GM19455 (cell line): ENCODE data around the gene C16orf90.
"Not testable (repeated sequence)": the region's sequence is repeated elsewhere in the genome, so short reads cannot be mapped to it uniquely, and the experiment has no call there.

ENCODE experiments used
- ATAC-seq: cut with Tn5 transposase; IDR thresholded peaks from one replicate; pipeline ENCODE4 v1.9.1; 2021; ENCODE audit not compliant: unreplicated experiment

C16orf90 gene

DNA sequence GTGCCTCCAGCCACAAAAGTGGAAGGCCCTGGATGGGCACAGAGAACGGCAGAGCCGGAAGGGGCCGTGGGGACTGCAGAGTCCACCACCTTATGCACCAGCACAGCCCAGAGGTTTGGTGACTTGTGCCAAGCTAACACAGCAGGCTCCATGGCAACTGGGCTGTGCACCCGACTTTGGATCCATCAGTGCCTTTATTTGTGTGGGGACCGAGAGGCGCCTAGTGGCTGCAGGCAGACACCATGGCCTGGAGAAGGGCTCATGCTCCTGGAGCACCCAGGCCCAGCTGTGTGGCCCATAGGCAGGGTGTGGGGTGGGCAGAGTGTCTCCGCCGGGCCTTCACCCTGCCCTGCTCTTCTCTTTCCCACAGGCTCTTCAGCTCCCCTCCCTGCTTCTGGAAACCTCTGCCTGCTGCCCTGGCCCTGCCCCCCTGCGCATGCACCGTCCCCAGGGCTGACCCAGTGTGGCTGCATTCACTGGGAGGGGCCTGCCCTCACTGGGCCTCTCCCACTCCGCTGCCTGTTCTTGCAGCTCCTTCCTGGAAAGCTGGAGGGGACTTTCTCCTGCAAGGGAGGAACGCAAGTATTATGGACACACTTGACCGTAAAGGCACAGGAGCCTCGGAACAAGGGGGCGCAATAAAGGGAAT, 10.1 kb downstream of the C16orf90 start:
- no peak for ATAC-seq

DNA sequence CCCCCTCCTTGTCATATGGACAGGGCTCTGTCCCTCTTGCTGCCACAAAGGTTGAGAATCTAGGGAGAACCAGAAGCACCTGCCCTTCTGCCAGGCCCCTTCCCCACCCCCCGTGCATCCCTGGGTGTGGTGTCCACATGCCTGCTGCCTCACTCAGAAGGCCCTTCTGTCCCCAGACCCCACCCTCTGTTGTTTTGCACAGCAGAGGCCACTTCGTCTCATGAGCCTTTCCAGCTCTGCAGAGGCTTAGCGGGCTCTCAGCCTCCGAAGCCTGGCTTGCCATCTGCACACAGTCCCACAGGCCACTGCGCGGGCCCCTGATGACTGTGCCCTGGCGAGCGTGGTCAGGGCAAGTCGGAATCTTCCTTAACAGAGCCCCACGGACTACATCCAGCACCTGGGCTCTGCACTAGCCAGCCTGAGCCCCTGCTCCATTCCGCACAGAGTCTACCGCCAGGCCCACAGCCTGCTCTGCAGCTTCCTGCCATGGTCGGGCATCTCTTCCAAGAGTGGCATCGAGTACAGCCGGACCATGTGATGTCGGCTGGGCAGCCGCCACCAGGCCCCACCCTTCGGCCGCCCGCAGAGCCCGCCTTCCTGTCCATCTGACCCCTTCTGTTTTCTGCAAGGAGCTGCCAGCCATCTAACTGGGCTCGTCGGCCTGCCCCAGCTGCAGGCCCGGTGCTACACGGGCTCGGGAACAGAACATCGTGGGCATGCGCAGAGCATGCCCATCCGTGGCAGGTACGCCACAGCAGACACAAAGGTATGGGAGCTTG, 10.8 kb downstream of the C16orf90 start:
- ATAC-seq: no peak

DNA sequence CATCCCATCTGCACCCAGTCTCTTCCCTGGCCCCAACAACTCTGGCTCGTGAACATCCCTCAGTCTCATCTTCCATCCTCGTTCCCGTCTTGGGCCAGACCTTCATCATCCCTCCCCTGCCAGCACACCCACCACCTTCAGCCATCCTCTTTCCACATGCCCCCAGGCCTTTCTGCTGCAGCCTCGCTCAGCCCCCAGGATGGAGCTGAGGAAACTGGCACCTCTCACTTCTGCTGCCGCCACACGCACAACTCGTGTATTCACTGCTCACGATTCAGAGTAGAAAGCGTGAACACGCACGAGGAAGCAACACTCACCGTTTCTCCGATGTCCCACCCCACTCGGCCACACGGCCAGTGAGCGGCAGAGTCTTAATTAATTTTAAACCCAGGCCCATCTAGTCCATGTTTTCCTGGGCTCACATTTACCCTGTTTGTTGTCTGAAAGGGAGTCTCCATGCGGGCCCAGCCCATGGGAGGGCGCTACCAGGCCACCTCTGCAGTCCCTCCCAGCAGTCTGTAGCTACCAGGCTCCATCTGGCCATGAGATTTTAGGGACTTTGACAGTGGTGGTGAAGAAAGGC, 12.5 kb downstream of the C16orf90 start:
- ATAC-seq: no peak

DNA sequence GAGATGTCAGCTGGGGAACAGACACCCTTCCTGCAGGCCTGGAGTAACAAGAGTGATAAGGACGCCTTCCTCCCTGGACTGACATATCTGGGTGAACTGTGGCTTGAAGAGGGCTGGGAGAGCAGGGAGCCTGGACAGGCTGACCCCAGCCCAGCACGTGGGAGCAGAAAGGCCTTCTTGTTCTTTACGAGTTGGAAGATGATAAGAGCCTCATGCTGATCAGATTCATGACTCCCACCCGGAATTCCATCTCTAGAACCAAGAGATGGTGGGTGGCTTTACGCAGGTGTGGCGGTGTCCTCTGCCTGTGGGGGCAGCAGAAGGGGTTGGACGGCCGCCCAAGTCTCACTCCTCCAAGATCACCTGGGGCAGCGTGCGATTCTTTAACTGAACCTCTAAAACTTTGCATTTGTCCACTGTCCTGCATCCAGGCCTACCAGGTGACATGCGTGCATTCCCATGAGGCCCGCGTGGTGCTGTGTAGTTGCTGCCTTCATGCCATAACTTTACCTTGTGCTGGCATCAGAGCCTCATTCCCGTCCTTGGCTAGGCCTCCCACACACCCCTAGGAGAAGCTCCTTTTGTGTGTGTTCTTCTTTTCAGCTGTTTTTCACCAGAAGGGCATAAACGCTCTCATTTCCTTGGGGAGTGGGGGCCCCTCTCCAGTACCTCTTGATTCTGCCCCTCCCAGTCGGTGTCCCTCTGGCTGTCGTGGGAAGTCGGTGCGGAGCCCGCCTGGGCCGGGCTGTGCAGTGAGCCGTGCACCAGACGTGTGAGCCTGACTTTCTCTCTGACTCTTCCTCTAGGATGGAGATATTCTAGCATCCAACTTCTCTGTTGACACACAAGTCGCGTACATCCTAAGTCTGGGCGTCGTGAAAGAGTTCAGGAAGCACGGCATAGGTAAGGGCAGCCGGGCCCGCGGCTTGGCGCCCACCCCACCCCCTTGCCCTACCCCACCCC, 13.3 kb downstream of the C16orf90 start:
- no peak for ATAC-seq

DNA sequence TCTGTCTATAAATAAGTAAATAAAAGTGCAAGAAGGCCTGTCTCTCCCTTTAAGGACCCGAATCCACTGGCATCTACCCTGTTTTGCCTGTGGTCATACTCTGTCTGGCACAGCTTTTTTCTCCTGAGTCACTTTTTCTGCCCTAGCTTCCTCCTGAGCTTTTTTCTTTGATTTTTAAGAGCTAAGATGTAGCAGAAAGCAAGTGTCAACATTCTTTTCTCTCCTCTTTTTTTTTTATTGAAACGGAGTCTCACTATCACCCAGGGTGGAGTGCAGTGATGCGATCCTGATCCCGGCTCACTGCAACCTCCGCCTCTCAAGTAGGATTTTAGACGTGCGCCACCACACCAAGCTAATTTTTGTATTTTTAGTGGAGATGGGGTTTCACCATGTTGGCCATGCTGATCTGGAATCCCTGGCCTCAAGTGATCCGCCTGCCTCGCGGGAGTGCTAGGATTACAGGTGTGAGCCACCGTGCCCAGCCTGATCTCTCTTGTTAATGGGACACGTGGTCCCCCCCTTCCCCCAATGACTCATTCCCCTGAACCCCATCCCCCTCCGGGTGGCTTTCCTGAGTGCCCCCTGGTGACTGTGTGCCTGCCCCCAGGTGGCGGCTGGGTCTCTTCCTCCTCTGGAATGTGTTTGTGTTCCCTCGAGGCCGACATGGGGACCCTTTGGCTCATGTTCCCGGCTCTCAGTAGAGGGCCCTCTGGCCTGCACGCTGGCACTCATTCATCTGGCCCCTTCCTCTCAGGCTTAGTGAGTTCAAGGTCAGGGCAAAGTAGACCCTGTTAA, 14.2 kb downstream of the C16orf90 start:
- no peak for ATAC-seq

DNA sequence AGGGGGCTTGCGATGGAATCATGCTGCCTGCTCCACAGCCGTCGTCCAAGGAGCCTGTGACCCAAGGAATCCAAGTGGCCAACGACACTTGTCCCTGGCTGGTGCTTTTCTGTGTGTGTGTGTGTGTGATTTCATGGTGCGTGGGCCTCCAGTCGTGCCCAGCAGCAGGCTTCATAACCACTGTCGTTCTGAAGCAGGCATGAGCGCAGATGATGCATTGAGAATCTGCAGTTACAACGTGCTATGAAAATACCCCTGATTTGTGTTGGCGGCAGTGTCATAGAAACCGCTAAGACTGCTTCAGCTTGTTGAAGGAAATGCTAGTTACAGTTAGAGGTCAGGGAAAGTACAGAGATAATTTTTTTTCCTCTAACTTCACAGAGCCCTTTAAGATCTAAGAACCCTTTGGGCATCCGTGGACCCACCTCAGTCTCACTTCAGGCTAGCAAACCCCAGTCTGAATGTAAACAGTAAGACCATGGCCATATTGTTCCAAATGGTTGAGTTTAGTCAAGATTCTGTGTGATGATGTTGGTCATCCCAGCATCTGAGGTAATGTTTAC, 15.6 kb downstream of the C16orf90 start:
- ATAC-seq: no peak

DNA sequence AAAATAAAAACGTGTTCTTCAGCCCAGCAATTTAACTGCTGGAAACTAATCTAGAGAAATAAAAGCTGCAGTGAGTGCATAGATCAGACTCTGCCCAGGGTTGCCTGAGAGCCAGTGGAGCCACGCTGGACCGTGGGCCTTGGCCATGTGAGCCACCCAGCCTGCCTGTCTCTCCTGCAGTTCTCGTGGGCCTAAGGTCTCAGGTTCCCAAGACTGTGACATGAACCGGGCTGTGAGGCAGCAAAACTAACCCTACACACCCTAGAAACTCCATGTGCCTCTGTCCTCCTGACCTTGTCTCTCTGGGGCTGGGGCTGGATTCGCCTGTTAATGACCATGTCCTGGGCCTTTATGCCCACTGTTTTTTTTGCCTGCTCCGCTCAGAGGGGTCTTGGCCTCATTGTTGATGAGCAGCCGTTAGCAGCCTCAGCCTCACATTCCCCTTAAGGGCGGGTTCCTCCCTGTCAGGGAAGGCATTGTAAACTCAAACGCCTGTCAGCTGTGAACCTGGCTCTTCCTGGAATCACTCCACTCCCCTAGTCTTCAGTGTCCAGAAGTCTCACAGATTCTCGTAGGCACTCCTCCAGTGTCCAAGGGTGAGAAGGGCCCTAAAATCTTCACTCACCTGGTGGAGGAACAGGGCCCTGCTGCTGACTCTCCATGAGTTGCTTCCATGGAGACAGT, 16.9 kb downstream of the C16orf90 start:
- ATAC-seq: no peak

DNA sequence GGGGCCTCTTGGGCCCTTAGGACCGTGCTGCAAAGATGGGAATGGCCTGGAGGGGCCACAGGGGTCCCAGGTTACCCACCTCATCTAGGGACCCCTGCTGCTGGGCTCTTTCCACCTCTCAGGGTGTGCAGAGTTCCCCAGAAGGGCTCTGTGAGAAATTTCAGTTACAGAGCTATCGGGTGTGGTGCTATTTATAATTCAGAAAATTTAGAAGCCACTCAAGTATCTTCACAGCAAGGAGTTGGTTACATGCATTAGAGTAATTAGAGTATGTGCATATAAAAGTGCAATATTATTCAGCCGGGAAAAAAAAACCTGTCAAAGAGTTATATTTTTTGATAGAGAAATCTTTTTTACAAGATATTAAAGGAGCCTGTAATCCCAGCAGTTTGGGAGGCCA, 18.9 kb downstream of the C16orf90 start:
- no peak for ATAC-seq

DNA sequence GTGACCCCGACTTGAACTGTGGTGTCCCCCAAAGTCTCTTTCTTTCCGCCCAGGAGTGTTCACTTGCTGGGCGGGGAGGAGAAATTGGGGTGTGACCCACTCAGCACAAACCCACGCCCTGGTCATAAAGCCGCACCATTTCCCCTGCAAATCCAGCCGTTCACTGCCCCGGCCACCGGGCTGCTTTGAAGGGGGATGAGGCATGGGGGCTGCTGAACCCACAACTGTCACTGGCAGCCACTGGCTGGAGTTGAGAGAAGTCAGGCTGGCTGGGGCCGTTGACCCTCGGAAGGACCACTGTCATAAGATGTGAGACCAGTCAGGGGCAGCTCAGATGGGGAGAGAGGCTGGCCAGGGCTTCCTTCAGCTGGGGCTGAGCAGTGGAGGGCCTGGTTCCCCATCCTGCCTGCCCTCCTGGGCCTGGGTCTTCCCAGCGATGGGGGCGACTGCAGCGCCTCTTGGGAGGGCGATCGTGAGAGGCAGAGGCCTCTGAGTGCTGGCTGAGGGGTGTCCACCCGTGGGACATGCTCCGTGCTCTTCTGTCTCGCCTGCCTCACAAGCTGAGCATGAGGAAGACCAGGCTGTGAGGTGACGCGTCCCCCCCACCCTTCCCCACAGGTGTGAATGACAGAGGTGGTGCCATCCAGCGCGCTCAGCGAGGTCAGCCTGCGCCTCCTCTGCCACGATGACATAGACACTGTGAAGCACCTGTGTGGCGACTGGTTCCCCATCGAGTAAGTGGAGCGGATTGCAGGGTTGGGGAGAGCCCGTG, 19.5 kb downstream of the C16orf90 start:
- no peak for ATAC-seq

DNA sequence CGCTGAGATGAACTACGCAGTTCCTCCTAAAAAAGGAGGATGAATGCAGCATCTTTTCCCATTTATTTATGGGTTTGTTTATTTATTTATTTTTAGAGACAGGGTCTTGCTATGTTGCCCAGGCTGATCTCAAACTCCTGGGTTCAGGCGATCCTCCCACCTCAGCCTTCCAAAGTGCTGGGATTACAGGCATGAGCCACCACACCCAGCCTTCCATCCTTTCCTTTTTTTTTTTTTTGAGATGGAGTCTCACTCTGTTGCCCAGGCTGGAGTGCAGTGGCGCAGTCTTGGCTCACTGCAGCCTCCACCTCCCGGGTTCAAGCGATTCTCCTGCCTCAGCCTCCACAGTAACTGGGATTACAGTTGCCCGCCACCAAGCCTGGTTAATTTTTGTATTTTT, 20.4 kb downstream of the C16orf90 start:
- ATAC-seq: not testable (repeated sequence)

DNA sequence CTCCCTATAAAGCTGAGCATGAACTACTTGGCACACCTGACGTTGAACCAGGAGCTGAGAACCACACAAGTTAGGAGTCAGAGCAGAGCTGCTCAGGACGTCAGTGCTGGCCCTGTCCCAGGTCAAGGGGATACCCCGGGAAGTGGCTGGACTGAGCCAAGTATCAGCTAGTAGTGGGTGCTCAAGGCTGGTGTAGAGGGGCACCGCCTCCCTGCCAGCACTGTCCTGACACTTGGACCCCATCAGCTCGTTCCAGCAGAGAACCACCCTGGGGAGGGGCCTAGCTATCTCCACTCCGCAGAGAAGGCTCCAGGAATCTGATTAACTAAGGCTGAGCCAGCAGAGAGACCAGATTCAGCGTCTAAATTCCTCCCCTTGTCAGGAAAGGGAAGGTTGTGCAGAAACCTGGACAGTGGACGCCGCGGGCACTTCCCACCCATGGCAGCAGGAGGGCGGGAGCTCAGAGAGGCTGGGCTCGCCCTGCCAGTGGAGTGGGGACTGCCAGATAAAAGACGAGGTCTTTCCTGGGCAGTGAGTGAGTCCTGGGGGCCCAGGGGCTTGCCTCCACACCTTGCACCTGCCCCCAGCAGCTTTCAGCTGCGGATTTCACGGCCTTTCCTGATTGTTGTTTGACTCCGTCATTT, 21.0 kb downstream of the C16orf90 start:
- no peak for ATAC-seq

DNA sequence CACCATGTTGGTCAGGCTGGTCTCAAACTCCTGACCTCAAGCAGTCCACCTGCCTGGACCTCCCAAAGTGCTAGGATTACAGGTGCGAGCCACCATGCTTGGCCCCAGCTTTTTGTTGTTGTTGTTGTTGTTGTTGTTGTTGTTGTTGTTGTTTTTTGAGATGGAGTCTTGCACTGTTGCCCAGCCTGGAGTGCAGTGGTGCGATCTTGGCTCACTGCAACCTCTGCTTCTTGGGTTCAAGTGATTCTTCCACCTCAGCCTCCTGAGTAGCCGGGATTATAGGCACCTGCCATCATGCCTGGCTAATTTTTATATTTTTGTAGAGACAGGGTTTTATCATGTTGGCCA, 21.7 kb downstream of the C16orf90 start:
- not testable (repeated sequence) for ATAC-seq

DNA sequence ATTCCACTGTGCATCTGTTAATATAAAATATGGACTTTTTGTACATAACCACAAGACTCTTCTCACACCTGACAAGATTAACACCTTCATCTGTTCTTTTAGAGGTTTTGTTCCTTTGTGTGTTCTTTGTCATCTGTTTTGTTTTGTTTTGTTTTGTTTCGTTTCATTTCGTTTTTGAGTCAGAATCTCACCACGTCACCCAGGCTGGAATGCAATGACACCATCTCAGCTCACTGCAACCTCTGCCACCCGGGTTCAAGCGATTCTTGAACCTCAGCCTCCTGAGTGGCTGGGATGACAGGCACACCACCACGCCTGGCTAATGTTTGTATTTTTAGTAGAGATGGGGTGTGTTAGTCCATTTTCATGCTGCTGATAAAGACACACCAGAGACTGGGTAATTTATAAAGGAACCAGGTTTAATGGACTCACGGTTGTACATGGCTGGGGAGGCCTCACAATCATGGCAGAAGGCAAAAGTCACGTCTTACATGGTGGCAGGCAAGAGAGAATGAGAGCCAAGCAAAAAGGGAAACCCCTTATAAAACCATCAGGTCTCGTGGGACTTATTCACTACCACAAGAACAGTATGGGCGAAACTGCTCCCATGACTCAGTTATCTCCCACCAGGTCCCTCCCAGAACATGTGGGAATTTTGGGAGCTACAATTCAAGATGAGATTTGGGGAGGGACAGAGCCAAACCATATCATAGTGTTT, 22.3 kb downstream of the C16orf90 start:
- ATAC-seq: no peak

DNA sequence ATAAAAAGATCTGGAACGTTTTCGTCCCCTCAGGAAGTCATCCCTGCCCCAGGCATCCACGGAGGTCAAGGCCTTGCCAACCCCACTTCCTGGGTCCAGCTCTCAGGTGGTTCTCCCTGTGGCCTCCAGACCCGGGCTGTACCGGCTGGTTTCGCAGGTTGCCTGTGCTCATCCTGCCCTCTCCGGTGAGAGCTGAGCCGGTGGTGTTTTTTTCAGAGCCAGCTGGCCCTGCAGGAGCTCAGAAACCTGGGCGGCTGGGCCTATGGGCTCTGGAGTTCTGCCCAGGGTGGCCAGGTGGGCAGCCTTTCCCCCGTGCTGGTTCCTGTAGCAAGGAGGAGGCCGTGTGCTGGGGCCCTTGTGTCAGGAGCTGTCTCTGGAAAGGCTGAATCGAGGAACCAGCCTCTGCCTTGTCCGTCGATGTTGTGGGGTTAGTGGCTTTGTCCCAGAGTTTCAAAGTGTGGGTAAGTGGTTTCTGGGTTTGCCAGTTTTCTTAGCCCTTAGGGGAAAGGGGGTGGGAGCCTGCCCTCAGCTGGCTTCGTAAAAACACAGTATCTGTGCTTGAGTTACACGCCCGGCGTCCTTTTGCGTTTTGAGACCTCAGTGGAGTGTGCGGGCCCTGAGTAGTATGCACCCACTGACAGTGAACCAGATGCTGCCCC, 23.6 kb downstream of the C16orf90 start:
- ATAC-seq: no peak

DNA sequence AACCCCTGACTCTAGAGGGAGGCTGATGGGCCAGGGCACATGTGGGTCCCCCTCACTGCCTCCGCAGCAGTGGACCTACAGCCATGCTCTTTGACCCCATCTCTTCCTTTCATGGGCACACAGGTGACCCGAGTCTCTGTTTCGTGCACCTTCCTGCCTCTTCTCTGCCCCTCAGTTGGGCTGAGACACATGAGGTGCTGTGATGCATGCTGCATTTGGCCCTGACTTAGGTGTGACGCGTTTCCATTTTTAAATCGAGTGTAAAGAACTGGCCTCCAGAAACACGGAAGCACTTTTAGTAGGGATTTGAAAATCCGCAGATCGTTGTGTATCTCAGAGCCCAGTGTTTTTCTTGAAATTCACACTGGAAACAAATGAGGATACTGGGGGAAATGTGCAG, 24.6 kb downstream of the C16orf90 start:
- ATAC-seq: no peak

DNA sequence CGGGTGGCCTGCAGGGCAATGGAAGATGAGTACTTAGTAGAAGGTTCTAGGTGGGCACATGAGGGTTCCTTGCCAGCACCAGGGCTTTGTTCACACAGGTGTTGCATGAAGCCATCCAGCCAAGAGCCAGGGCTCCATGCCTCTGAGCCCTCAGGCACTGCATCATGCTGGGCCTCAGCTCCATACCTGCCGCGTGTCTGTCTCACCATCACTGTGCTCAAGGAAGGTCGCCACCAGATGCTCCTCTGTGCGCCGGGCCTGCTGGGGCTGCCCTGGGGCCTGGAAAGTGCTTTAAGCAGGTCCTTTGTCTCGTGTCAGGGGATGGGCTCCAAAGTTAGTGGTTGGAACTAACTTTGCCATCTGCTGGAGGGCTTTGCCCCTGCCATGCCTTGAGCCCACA, 25.6 kb downstream of the C16orf90 start:
- ATAC-seq: no peak

DNA sequence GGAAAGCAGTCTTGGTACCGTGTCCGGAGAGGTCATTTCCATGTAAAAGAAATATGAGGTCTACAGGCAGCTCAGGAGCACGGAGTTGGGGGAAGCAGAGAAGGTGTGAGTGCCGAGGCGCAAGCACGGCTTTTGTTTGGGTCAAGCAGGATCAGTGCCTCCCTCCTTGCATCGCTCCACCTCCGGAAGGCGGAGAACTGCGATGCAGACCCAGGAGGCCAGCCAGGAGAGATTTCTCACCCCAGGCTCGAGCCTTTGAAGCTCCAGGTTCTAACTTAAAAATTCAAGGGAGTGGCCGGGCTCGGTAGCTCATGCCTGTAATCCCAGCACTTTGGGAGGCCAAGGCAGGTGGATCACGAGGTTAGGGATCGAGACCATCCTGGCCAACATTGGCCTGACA, 26.8 kb downstream of the C16orf90 start:
- ATAC-seq: no peak
